ENCODE data around the gene EPN3. TPM values are rescaled to one million over a fixed set of nuclear protein-coding genes. Genes with fewer than 3 reads are reported as not detected.
A peak's percentile ranks its signal among the peaks of the same experiment; 100 is the strongest.

Gene EPN3
- total RNA-seq, 1 donor from 2014 or later = 92.7 TPM

DNA sequence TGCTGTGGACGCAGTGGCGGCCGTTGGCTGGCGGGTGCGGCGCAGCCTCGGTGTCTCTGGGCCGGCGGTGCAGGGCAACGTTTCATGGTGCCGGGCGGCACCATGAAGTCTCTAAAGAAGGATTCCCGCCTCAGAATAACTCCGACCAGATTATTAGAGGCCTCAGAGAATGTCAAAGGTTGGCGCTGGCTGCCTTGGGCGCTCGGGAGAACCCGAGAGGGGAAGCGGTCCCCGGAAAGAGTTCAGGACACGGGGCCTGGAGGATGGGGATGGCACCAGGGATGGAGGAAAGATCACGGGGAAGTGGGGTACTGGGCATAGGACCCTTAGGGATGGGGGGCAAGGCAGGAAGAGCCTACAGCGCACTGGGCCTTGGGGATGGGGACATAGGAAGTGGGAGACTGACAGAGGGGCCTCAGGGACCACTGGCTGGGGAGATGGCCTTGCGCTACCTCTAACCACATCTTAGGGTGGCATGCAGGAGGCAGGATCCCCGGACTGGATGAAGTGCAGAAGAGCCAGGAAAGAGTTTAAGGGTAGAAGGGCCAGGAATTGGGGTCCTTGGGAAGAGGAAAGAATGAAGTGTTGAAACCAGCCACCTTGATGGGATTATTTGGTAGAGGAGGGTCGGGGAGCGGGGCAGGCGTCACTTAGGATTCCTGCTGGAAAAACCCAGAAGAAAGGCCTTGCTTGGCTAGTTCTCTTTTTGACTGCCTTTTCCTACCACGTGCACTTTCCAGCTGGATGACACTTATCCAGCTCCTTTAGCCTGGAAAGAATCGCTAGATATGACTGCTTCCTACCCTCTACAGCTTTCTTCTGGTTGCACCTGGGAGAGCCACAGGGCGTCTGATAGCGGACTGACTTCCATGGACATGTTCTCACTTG is 23.7 kb upstream of the EPN3 start:
- DNase-seq (ENCODE audit: low spot score) = no peak

DNA sequence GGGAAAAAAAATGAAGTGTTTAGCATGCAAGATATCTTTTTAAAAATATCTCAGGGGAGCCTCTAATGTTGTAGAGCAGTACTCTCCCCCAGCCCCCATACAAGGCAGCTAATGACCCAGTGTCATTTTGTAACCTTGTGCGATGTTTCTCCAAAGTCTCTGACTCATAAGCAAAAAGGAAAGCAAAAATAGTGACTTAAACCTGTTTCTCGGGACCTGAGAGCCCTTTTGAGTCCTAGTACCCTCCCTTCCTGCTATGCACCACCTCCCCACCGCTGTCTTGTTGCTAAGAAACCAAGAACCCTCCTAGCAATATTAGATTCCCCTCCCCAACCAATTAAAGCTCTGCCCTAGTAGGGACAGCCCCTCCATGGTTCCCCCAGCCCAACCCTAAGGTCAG is 21.5 kb upstream of the EPN3 start:
- DNase-seq (ENCODE audit: low spot score) = no peak

DNA sequence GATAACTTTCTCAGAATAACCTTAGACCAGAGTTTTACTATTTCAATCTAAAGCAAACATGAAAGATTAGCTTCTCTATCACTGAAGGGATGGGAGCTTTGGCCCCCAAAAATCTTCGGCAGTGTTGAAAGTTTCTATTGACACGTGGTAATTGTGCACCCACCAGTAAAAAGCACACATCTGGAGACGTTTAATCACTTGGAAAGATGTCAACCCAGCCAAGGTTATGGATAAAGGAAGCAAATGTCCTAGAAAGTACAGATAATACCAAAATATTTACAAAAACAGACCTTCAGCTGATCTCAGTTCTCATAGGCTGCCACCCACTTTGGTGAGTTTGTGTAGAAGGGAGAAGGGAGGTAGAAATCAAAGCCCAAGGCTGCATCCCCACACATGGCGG is 19.0 kb upstream of the EPN3 start:
- no peak for DNase-seq (ENCODE audit: low spot score)

DNA sequence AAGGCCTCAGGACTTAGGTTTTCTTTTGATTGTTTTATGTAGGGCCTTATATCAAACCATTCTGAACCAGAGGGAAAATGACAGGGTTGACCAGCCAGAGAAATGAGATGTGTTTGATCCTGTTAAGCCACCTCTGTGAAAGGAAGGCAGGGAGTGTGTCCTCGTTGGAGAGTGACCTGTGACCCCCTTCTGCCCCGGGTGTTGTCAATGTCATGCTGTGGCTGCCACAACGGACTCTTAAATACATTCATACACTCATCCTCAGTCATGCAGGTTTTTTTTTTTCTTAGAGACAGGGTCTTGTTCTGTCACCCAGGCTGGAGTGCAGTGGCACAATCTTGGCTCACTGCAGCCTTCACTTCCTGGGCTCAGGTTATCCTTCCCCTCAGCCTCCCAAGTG is 18.1 kb upstream of the EPN3 start:
- DNase-seq (ENCODE audit: low spot score) = no peak

DNA sequence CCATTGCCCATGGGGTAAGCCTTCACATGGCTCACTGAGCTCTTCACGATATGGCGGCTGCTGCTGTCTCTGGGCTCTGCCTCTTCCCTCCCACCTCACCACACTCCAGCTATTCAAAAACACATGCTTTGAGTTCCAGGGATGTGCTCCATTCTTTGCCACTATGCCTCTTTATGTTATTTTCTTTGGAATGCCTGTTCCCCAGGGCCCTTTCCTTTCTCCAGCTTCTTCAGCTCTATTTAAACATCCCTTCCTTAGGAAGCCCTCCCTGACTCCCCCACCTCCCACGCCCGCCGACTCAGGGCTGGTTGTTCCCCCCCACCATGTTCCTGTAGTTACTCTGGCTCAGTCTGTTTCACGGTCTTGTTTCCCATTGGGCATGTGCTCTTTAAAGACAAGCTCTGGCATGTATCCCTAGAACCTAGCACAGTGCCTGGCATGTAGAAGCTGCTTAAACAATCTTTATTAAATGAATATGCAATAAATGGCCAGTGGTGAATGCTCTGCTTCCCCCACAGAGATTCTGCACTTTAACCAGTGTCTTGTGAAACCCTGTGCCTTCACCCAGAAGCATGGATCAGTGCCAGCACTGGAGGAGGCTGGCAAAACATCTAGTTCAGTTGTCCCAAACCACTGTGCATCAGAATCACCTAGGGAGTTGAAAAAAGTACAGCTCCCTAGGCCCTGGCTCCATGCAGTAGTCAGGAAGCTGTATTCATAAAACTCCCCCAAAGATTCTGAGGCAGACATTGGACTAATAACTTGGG is 17.4 kb upstream of the EPN3 start:
- DNase-seq (ENCODE audit: low spot score) = no peak

DNA sequence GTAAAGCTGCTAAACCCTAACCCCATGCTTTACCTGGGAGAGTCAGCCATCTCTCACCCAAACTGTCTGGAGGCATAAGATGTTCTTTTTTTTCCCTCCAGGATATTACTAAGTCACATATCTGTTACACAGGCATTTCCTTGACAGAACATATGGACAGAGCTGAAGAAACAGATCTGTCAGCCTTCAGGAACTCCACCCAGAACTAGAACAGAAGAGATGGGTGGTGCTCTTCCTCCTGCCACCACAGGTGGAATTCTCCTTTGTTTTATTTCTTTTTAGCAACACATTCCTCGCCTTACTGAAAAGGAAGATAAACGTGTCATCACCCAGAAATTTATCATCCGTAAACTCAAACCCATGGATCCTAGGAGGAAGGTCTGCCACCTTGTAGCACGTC is 15.5 kb upstream of the EPN3 start:
- DNase-seq (ENCODE audit: low spot score) = no peak

DNA sequence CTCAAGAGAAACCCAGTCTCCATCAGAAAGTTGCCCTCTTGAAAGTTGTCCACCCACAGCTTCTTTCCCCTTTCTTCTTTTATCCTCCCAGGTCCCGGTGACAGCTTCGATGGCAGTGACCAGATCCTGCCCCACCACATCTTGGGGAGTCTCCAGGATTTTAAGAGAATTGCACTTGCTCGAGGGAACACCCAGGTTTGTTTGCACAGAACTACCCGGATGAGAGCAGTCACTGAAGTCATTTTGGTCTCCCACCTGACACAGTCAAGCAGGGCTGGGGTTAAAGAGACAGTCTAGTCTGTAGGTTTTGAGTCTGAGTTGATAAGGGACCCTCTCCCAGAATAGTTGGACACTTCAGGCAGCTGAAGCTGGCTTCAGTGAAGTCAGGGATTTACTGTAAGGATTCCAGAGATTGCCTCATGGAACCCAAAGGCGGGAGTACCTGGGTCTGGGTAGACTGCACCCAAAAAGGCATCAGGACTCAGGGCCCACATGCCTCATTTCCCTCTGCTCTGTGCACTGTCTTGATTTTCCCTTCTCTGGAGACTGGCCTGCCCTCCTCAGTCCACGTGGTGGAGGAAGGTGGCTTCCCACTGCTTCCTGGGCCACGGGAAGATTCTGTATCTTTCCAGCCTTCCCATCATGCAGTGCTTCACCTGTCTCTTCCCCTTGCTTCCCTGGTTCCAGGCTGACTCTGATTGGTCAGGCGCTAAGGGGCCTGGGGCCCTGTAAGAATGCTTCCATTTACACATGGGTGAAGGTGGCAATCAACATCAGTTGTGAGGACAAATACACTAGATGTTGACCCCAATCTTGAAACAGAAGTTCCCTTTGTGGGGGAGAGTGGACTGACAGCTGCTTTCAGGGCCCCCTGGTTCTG is 14.8 kb upstream of the EPN3 start:
- no peak for DNase-seq (ENCODE audit: low spot score)

DNA sequence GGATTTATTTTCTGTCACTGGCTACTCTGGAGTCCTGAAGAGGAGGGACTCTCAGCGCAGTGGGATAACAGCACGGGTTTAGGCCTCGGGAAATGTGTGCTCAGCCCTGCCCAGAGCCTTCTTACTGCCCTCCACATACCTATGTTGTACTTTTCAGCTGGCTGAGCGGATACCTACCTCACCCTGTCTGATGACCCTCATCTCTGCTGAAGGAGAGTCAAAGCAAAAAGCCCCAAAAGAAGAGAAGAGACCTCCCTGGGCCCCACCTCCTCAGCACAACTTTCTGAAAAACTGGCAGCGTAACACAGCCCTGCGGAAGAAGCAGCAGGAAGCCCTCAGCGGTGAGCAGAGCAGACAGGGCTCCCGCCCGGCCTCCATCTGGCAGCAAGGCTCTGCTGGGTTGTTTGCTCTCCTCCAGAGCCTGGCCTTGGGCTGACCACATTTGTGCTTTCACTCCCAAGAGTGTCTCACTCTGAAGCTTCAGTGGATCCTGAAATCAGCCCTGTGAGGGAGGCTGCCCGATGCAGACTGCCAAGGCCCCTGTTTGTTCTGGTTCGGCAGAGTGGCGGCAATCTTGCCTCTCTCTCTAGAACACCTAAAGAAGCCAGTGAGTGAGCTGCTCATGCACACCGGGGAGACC is 14.0 kb upstream of the EPN3 start:
- no peak for DNase-seq (ENCODE audit: low spot score)

DNA sequence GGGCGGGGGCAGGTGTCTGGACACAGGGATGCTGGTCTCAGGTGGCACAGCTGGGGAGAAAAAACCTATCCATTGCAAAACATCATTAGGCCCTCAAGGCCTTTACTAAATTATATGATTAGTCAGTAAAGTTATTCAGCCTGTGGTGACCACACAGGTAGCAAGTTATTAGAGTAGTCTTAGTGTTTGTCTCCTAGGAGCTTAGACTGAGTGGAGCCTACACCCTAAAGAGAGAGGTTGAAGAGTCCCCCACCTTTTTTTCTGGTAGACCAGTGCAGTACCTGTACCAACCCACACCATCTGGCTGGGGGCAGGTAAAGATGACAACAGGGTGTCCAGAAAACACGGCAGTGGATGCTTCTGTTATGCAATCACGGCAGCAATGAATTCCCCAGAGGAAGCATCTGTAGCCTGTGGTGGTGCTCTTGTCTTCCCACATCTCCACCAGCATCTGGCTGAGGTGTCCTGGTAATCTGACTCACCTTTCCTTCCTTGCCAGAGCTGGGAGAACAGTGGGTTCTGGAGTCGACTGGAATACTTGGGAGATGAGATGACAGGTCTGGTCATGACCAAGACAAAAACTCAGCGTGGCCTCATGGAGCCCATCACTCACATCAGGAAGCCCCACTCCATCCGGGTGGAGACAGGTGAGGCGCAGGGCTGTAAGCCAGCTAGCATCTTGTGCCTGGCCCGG is 13.2 kb upstream of the EPN3 start:
- no peak for DNase-seq (ENCODE audit: low spot score)

DNA sequence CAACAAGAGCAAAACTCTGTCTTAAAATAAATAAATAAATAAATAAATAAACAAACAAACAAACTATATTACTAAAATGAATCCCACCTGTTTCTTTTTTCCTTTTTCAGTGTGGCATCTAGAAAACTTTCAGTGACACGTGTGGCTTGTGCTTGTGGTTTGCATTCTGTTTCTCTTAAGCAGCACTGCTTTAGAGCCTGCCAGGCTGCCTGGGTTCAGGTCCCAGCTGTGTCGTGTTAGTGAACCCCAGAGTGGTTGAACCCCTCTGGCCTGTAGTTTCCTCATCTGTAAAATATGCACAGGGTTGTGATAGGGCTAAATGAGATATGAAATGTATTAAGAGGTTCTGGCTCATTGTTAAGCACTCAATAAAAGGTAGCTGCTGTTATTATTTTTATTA is 12.1 kb upstream of the EPN3 start:
- DNase-seq (ENCODE audit: low spot score) = no peak

DNA sequence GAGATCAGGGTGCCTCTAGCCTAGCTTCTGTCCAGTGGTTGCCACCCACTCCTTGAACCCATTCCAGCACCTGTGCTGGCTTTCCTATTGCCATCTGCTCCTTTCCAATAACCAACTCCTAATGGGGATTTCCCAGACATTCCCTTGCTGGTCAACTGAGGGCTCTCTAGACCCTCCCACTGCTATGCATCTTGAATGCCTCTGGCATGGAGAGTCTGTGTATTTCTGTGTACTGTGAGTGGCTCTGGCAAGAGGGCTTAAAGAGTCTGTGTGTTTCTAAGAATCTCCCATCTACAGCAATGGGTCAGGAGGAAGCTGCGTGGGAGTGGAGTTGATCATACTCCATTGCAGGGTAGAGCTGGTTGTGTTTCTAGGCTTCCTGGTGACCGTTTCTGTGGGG is 11.0 kb upstream of the EPN3 start:
- no peak for DNase-seq (ENCODE audit: low spot score)

DNA sequence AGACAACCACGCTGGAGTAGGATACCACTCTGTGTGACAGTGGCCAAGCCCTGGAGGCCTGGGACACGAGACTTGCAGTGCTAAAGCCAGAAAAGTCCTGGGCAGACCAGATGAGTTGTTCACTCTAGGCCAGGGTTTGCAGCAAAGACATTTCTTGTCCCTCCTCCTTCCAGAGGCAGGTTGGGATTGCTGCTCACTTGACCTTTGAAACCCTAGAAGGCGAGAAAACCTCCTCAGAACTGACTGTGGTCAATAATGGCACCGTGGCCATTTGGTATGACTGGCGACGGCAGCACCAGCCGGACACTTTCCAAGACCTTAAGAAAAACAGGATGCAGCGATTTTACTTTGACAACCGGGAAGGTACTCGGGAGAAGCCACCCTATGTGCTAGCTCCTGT is 9.8 kb upstream of the EPN3 start:
- no peak for DNase-seq (ENCODE audit: low spot score)

DNA sequence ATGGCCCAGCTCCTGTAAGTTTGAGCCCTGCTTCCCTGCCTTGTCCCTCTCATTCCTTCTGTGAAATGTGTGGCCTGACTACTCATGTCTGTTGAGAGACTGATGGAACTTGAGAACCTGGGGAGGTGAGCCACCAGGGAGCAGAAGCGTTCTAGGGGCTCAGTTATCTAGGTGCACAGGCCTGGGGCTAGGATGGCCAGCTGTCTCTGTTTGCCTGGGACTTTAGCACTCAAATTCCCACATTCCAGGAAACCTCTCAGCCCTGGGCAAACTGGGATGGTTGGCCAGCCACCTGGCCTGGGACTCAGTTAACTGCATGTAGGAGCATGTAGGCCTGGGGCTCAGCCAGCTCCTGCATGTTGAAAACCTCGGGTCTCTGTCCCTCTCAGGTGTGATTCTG is 9.3 kb upstream of the EPN3 start:
- no peak for DNase-seq (ENCODE audit: low spot score)

DNA sequence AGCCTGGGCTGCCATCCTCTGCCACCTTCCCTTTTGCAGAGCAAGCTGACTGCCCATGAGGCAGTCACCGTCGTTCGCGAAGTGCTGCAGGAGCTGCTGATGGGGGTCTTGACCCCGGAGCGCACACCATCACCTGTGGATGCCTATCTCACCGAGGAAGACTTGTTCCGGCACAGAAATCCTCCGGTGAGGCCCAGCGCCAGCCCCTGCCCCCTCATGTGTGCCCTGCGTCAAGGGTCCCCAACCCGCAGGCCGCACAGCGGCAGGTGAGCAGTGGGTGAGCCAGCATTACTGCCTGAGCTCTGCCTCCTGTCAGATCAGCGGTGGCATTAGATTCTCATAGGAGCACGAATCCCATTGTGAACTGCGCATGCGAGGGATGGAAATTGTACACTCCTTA is 7.7 kb upstream of the EPN3 start:
- DNase-seq (ENCODE audit: low spot score) = no peak

DNA sequence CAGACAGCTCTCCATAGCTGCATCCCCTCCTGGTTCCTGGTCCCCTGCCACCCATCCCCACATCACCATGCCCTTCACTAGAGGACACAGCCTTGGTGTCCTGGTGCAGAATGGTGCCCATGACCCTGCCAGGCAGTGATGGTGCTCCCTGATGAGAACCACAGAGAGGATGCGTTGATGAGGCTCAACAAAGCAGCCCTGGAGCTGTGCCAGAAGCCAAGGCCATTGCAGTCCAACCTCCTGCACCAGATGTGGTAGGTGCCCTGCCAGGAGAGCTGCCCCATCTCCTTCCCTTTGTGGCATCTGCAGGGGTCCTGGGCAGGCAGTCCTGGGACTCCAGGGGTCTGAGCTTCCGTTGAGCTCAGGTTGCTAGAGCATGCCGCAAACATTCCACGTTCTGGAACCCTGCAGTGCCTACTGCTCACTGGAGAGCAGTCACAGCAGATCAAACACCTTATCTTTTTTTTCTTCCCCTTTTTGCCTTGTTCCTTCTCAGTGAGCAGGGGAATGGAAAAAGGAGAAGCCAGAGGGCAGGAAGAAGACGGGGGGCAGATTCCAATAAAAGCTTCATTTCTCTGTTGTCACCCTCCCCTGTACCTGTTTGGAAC is 5.3 kb upstream of the EPN3 start:
- no peak for DNase-seq (ENCODE audit: low spot score)

DNA sequence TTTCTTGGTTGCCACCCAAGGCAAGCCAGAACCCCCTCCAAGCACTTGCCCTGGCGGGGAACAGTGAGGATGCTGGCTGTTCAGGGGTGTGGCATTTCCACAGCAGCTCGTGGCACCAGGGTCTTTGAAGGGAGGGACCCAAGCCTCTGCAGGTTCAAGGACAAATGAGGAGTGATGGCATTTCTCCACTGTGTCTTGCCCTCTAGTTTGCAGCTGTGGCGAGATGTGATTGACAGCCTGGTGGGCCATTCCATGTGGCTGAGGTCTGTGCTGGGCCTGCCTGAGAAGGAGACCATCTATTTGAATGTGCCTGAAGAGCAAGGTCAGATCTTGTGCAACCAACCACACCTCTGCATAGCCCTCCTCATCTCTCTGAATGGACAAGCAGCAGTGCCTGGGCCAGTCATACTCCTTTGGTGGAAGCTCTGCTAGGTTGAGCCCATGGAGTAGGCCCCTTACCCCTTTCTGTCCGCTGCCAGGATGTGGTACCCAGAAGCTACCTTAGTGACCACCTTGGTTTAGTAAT is 4.5 kb upstream of the EPN3 start:
- no peak for DNase-seq (ENCODE audit: low spot score)

DNA sequence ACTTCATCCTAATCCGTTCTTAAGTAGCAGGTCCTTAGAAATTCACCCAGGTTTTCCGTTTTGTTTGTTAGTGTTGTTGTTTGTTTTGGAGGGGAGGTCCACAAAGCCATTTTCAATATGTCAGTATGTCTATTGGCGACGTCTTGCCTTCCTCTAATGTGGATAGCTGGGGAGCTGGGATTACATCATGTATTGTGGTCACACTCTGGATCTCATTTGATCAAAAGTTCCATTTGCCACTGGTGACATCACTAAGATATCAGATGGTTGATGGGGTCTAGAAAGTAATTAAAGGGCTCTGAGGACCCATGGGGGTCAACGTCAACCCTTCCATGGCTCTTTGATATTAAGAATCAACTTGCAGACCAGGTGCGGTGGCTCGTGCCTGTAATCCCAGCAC is 2.7 kb upstream of the EPN3 start:
- no peak for DNase-seq (ENCODE audit: low spot score)

DNA sequence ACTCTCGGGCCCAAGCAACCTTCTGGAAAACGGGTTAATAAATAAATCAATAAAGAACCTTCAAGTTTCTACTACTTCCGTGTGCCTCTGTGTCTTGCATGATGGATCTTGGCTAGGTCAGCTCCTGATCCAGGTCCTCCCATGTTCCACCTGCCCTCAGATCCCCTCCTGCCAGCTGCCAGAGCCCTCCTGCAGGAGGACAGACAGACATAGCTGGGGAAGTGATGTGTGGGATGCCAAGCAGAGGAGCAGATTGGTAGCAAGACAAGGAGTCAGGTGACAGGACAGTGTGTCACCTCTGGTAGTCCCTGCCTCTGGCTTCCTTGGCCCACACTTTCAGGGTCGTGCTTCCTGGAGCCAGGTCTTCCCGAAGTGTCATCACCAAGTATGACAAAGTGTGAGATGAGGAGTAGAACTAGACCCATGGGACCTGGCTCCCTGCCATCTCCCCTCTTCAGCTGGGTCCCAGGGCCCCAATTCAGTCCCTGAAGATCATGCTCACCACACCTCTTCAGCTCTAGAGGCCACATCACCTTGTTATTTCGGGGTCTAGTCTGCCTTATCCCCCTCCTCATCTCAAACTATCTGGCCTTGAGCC is 1.0 kb upstream of the EPN3 start:
- no peak for DNase-seq (ENCODE audit: low spot score)

DNA sequence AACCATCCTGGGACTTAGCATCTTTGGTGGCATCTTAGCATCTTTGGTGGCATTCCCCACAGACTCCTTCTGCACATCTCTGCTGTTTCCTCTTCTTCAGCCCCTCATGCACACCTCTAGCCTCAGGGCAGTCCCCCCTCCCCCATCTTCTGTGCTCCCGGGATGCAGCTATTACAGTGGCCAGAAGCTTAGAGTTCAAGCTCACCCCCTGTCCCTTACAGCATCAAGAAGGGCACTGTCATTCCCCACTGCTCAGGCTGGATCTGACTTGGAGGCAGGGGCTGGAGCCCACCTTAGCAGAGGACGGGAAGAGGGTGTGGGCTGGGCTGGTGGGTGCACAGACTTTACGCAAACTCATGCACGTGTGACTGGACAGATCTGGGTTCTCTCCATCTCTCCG is 650 bp downstream of the EPN3 start:
- no peak for DNase-seq (ENCODE audit: low spot score)

DNA sequence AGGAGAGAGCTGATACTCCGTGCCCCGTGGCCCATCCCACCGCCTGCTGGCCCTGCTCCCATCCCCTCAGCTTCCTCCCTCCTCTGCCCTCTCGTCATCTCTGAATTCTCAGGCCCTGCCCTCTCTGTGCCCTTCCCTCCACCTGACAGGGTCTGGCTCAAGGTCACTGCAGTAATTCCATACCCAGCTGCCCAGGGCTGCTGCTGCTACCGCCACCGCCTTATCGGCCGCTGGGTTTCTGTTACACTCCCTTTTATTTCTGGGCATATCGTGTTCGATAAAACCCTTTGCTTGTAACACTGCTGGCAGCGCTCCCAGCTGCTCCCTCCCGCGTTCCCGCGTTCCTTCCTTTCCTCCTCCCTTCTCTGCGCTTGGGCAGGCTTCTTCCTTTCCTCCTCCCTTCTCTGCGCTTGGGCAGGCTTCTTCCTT is 1.2 kb downstream of the EPN3 start:
- peak; percentile 87 for DNase-seq (ENCODE audit: low spot score)
